Measurements from ENCODE around the gene CD276. TPM values are rescaled to one million over a fixed set of nuclear protein-coding genes. Genes with fewer than 3 reads are reported as not detected.
A peak's percentile ranks its signal among the peaks of the same experiment; 100 is the strongest.

The CD276 gene
- total and polyA plus RNA-seq, 7 donors, result 7.3 to 15.0 (median 8.9) TPM

DNA sequence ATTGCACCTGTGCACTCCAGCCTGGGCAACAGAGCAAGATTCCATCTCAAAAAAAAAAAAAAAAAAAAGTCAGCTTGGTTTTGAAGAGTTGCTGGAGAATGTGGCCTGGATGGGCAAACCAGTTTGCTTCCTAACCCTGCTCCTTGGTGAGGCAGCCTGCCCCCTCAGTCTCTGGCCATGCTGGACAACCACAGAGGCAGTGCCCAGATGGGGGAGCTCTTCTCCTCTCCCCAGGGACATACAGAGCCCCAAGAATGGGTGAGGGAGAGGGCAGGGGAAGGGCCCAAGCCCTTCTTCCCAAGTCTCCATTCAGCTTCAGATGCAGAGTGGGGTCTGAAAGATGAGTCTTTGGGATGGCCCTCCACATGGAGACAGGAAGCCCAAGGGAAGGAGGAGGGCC lies 27.9 kb downstream of the CD276 start:
- Histone ChIP-seq H3K27me3 (ENCODE audit: insufficient read depth in 3 of 3, low read length in 2 of 3) (no peaks in the 10 kb centered on the region), H3K4me1 (peaks cover 17% of the 10 kb centered on the region), H3K9me3 (no peaks in the 10 kb centered on the region), H3K36me3 (ENCODE audit: insufficient read depth in 1 of 2, low read depth in 1 of 2) (peaks cover 0 to 59% of the 10 kb centered on the region in 2 donors), H3K27ac (no peak overlapping the region), H3K4me3 (no peak overlapping the region)
- no peak for TF ChIP-seq CTCF (IDR thresholded peaks at IDR 0.05)
- DNase-seq (no peak), ATAC-seq (no peak)
- intact Hi-C loops (cut with DNase I), result loop anchor here in 1 of 2 donors (10.0 kb wide), 1 partner anchor 193 kb away; no protein-coding TSS in a partner anchor

DNA sequence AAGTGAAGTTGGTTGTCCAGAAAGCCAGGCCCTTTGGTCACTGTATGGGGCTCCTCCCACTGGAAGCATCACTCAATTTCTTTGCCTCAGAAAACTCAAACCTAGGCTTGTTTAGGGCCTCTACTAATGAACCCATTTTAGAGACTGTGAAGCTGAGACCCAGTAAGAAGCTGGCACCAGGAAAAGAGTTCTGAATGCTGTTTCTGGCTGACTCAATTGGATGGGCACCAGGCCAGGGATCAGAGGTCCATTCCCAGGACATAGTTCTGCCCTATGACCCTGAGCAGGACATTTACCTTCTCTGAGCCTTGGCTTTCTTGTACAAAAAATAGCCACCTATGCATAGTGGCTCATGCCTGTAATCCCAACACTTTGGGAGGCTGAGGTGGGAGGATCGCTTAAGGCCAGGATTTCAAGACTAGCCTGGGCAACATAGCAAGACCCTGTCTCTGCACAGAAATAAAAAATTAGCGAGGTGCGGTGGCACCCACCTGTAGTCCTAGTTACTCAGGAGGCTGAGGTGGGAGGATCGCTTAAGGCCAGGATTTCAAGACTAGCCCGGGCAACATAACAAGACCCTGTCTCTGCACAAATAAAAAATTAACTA lies 30.6 kb downstream of the CD276 start:
- peaks cover 19% of the 10 kb centered on the region for H3K4me1 ChIP-seq
- intact Hi-C loops (cut with DNase I), result loop anchor here in 1 of 2 donors (10.0 kb wide), 1 partner anchor 190 kb away; no protein-coding TSS in a partner anchor
- no peak for DNase-seq
- H3K27me3 ChIP-seq (ENCODE audit: insufficient read depth in 3 of 3, low read length in 2 of 3), result no peaks in the 10 kb centered on the region
- no peaks in the 10 kb centered on the region for H3K9me3 ChIP-seq
- H3K4me3 ChIP-seq, result no peak overlapping the region
- WGBS, 3 donors, result 95 to 99% (median 98%) methylated on average over 5 of the region's 5 CpGs
- peaks cover 0 to 37% of the 10 kb centered on the region in 2 donors for H3K36me3 ChIP-seq (ENCODE audit: insufficient read depth in 1 of 2, low read depth in 1 of 2)
- no peak for ATAC-seq
- TF ChIP-seq CTCF (IDR thresholded peaks at IDR 0.05), result no peak
- no peak overlapping the region for H3K27ac ChIP-seq

- no peak for ATAC-seq
These were observed 31.2 kb downstream of the CD276 start for GRCh38 chr15:73715417-73715816.

GRCh38 chr15:73716417-73716816 lies 32.2 kb downstream of the CD276 start:
- Histone ChIP-seq H3K27ac (no peak overlapping the region), H3K4me1 (peaks cover 19% of the 10 kb centered on the region), H3K36me3 (ENCODE audit: insufficient read depth in 1 of 2, low read depth in 1 of 2) (peaks cover 0 to 20% of the 10 kb centered on the region in 2 donors), H3K27me3 (ENCODE audit: insufficient read depth in 3 of 3, low read length in 2 of 3) (no peaks in the 10 kb centered on the region), H3K9me3 (no peaks in the 10 kb centered on the region), H3K4me3 (no peak overlapping the region)
- 54 to 64% (median 60%) methylated on average over 6 of the region's 6 CpGs for WGBS, 3 donors
- intact Hi-C loops (cut with DNase I), result loop anchor here in 1 of 2 donors (10.0 kb wide), 1 partner anchor 188 kb away; no protein-coding TSS in a partner anchor
- no peak for DNase-seq
- no peak for TF ChIP-seq CTCF (IDR thresholded peaks at IDR 0.05)
- peak; percentile 65 to 74 (median 69) for ATAC-seq

More at GRCh38 chr15:73715417-73715816, 31.2 kb downstream of the CD276 start:
- 76 to 94% (median 88%) methylated on average over 3 of the region's 3 CpGs for WGBS, 3 donors
- Histone ChIP-seq H3K9me3 (no peaks in the 10 kb centered on the region), H3K27me3 (ENCODE audit: insufficient read depth in 3 of 3, low read length in 2 of 3) (no peaks in the 10 kb centered on the region), H3K36me3 (ENCODE audit: insufficient read depth in 1 of 2, low read depth in 1 of 2) (peaks cover 0 to 30% of the 10 kb centered on the region in 2 donors), H3K27ac (no peak overlapping the region), H3K4me3 (no peak overlapping the region), H3K4me1 (peaks cover 19% of the 10 kb centered on the region)
- TF ChIP-seq CTCF (IDR thresholded peaks at IDR 0.05), result no peak
- DNase-seq, result no peak
- intact Hi-C loops (cut with DNase I), result loop anchor here in 1 of 2 donors (10.0 kb wide), 1 partner anchor 189 kb away; no protein-coding TSS in a partner anchor

Data from psoas muscle (tissue), 8 donors.